Loucy (cell line): ENCODE results near the gene CIB2.

Source experiments
- H2AFZ ChIP-seq: fragments of 200-600 bp; sonication (generic); 2 replicates; pipeline ENCODE4 v1.6.0; 2016; ENCODE audit warnings: antibody characterized with exemption, mild to moderate bottlenecking, low read length, moderate library complexity
- H3F3A ChIP-seq: fragments of 200-600 bp; 2 replicates; pipeline ENCODE4 v1.6.0; 2016; ENCODE audit warnings: antibody characterized with exemption, low read depth, mild to moderate bottlenecking
- H3K27me3 ChIP-seq: fragments of 200-600 bp; sonication (generic); 2 replicates; pipeline ENCODE4 v1.6.1; 2014; ENCODE audit warnings: low read length, mild to moderate bottlenecking; ENCODE audit not compliant: insufficient read depth, poor library complexity, severe bottlenecking
- H3K36me3 ChIP-seq: fragments of 200-600 bp; sonication (generic); 2 replicates; pipeline ENCODE4 v1.6.1; 2016; ENCODE audit warnings: low read length; ENCODE audit not compliant: insufficient read depth
- H3K4me1 ChIP-seq: fragments of 200-600 bp; sonication (generic); 2 replicates; pipeline ENCODE4 v1.5.1; 2014; ENCODE audit warnings: low read length, mild to moderate bottlenecking; ENCODE audit not compliant: insufficient read depth, poor library complexity, severe bottlenecking
- H3K4me2 ChIP-seq: fragments of 200-600 bp; sonication (generic); 2 replicates; pipeline ENCODE4 v1.6.0; 2014; ENCODE audit warnings: antibody characterized with exemption, low read length, low read depth, mild to moderate bottlenecking; ENCODE audit not compliant: poor library complexity, severe bottlenecking
- H3K4me3 ChIP-seq: fragments of 200-600 bp; sonication (generic); 2 replicates; pipeline ENCODE4 v1.5.1; 2014; ENCODE audit warnings: low read length, mild to moderate bottlenecking, mixed read lengths; ENCODE audit not compliant: poor library complexity, severe bottlenecking
- H3K79me2 ChIP-seq: fragments of 200-600 bp; sonication (generic); 2 replicates; pipeline ENCODE4 v1.6.1; 2014; ENCODE audit warnings: low read length; ENCODE audit not compliant: insufficient read depth
- H3K9ac ChIP-seq: fragments of 200-600 bp; sonication (generic); 2 replicates; pipeline ENCODE4 v1.6.0; 2014; ENCODE audit warnings: mild to moderate bottlenecking, low read depth, low read length, moderate library complexity; ENCODE audit not compliant: poor library complexity, severe bottlenecking
- H3K9me2 ChIP-seq: fragments of 200-600 bp; sonication (generic); replicated peaks from 2 replicates; pipeline ENCODE4 v1.6.1; 2016; ENCODE audit warnings: low read depth, low read length, mixed read lengths
- H3K9me3 ChIP-seq: fragments of 200-600 bp; sonication (generic); 2 replicates; pipeline ENCODE4 v1.6.1; 2014; ENCODE audit warnings: mild to moderate bottlenecking, antibody characterized with exemption, low read length, low read depth; ENCODE audit not compliant: insufficient read depth
- H4K20me1 ChIP-seq: fragments of 200-600 bp; sonication (generic); 2 replicates; pipeline ENCODE4 v1.6.0; 2014; ENCODE audit warnings: antibody characterized with exemption, low read length, mild to moderate bottlenecking; ENCODE audit not compliant: insufficient read depth, poor library complexity, severe bottlenecking
- CTCF ChIP-seq: fragments of 200-600 bp; sonication (generic); conservative IDR thresholded peaks from 2 replicates; pipeline ENCODE4 v1.5.1; 2014; ENCODE audit warnings: mild to moderate bottlenecking, antibody characterized with exemption, low read length
- EZH2phosphoT487 ChIP-seq: fragments of 200-600 bp; IDR thresholded peaks from 2 replicates; pipeline ENCODE4 v1.6.1; 2018; ENCODE audit warnings: antibody characterized with exemption, mild to moderate bottlenecking, moderate library complexity, borderline replicate concordance

The CIB2 gene

DNA sequence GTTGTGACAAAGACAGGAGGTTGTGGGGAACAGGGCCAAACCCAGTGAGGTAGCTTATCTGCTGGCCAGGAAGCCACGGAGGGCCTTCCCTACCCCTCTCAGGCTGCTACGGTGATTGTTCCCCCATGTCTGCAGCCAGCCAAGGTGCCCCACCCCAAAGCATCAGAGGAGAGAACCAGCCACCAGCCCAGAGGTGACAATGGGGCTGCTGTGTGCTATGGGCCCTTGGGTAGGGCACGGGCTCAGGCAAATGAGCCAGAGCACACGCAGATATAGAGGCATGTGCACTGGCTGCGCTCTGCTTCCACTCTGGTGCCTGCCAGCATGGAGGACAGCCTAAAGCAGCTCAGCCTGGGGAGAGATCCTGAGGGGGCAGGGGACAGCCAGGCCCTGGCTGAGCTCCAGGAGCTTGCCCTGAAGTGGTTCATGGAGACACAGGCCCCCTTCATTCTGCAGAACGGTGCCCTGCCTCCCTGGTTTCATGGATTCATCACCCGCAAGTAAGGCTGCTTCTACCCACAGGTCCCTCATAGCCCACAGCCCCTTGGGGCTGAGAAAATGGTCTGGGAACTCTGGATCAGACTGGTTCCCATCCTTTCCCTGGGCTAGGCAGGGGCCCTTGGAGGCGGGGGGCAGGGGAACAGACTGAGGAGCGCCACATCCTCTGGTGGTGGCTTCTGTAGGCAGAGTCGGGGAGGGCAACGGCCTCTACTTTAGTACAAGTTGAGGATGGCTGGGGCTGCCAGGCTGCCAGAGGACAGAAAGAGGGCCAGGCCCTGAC lies 38.8 kb downstream of the CIB2 start, which contains the start of gene SH2D7:
Gene SH2D7, plus strand, starts transcription at position 301 of the 781 bp plus-strand sequence. Its CDS starts 24 bp downstream, at position 325.
- TF ChIP-seq EZH2phosphoT487 (no peak), CTCF (no peak)
- Histone ChIP-seq H4K20me1 (no peaks in the 10 kb centered on the region), H3K9ac (peak within 1 kb of the TSS; percentile 22), H3K4me1 (peaks cover 20% of the 10 kb centered on the region), H2AFZ (peak within 1 kb of the TSS; percentile 27; the same call in 1 of the 2 replicates), H3K36me3 (no peaks in the 10 kb centered on the region), H3K9me3 (no peaks in the 10 kb centered on the region), H3K27me3 (no peaks in the 10 kb centered on the region), H3K9me2 (no peaks in the 10 kb centered on the region), H3K4me2 (no peak within 1 kb of the TSS), H3K79me2 (no peaks in the 10 kb centered on the region), H3F3A (no peaks in the 10 kb centered on the region), H3K4me3 (no peak within 1 kb of the TSS)

GRCh38 chr15:78090422-78091063 lies 40.7 kb downstream of the CIB2 start:
- no peak overlapping the region for H3K4me3 ChIP-seq
- no peak for TF ChIP-seq CTCF
- TF ChIP-seq EZH2phosphoT487: no peak
- H3K27me3 ChIP-seq: no peaks in the 10 kb centered on the region
- no peaks in the 10 kb centered on the region for H3K79me2 ChIP-seq
- H4K20me1 ChIP-seq: no peaks in the 10 kb centered on the region
- no peak overlapping the region for H3K4me2 ChIP-seq
- H2AFZ ChIP-seq: no peak overlapping the region
- no peaks in the 10 kb centered on the region for H3F3A ChIP-seq
- H3K9me2 ChIP-seq: no peaks in the 10 kb centered on the region
- H3K9ac ChIP-seq: no peak overlapping the region
- H3K4me1 ChIP-seq: peaks cover 20% of the 10 kb centered on the region
- H3K9me3 ChIP-seq: no peaks in the 10 kb centered on the region
- H3K36me3 ChIP-seq: no peaks in the 10 kb centered on the region

DNA sequence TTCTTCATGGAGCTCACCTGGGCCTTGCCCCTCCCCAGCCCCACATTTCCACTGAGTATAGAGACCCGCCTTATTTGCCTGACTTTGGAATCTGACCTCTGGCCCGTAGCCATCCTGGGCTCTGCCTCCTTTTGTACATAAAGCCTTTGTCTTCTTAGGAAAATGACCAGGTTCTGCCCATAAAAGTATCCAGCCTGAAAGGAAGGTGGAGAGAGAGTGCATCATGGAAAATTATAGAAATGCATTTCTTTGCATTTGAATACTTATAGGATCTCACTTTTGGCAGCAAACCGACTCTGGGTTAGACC lies 42.5 kb downstream of the CIB2 start:
- no peaks in the 10 kb centered on the region for H3K36me3 ChIP-seq
- no peak overlapping the region for H3K9ac ChIP-seq
- no peaks in the 10 kb centered on the region for H3F3A ChIP-seq
- H3K27me3 ChIP-seq: no peaks in the 10 kb centered on the region
- H3K4me1 ChIP-seq: peaks cover 30% of the 10 kb centered on the region
- H3K79me2 ChIP-seq: no peaks in the 10 kb centered on the region
- no peaks in the 10 kb centered on the region for H3K9me3 ChIP-seq
- no peak overlapping the region for H2AFZ ChIP-seq
- H3K9me2 ChIP-seq: no peaks in the 10 kb centered on the region
- no peak for TF ChIP-seq EZH2phosphoT487
- TF ChIP-seq CTCF: no peak
- H3K4me2 ChIP-seq: no peak overlapping the region
- H4K20me1 ChIP-seq: no peaks in the 10 kb centered on the region
- H3K4me3 ChIP-seq: no peak overlapping the region
